HG03045 (cell line): Measurements from ENCODE around the gene ZNF324.
A peak's percentile ranks its signal among the peaks of the same experiment; 100 is the strongest.
"Not testable (repeated sequence)": the region's sequence is repeated elsewhere in the genome, so short reads cannot be mapped to it uniquely, and the experiment has no call there.

Experiments
- ATAC-seq: cut with Tn5 transposase; IDR thresholded peaks from one replicate; pipeline ENCODE4 v1.9.1; 2021; ENCODE audit warnings: mild to moderate bottlenecking, moderate library complexity; ENCODE audit not compliant: unreplicated experiment

The ZNF324 gene

DNA sequence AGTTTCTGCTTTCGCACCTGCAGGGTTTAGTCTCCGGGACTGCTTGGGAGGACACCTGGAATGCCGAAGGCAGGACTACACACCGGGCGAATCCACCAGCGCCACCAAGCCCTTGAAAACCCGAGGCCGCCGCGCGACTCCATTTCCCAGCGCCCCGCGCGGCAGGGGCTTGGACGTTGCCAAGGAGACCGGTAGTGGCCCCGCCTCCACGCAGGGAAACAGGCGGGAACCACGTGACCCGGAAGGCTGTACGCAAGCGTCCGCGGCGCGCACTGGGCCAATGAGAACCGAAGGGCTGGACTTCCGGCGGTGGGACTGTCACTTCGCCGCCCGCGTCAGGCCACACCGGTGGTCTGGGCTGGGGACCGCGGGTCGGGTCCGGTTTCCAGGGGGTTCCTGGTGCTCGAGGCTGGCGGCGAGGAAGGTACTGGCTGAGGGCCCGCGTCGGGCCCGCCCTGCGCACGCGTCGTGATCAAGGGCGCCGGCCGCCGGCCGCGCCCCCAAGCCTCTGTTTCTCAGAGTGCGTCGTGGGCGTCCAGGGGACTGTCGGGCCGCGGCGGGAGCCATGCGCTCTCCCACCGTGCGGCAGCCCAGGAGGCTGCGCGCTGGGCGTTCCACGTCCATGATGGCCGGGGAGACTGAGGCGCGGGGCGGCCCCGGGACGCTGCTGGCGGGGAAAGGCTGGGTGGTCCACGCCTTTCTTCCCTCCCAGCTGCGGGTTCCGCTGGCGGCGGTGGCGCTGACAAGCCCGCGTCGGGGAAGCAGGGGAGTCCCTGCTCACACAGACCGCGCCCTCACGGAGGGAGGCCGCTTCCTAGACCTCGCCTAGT is at the start of gene ZNF324:
TSS of gene ZNF324 (plus strand) at position 321 of the 830 bp plus-strand sequence. CDS start 2,106 bp downstream, outside the sequence.
- peak; percentile 85 for ATAC-seq

DNA sequence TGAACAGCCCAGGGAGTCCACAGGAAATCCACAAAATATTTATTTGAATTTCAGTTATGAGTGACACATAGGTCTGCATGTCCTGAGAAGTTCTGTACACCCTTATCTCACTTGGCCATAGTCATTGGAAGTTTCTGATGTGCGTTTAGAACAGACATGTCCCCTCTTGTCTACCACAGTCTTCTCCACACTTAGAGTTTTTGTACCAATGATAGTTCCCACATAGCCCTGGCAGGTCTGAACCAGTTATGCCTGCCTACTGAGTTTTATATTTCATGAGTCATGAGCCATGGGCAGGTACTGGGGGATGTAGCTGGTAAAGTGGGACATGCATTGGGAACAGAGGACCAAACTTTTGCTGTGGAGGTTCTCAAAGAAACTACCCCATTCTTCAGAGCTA is 38.3 kb upstream of the ZNF324 start:
- ATAC-seq = no peak

DNA sequence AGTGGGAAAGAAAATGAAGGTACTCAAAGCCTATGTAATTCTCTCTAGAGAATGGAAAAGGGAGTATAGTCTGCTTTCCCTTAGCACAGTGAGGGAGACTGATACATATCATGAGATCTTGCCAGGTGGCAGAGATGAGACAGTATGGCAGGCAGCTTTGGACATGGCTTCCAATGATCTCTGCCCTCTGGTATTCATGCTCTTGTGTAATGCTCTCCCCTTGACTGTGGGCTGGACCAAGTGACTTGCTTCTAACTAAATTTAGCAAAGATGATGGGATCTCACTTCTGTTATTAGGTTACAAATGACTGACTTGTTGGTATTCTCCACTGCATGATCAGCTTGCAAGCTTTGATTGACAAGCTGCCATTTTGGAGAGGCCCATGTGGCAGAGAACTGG is 37.1 kb upstream of the ZNF324 start:
- ATAC-seq = no peak

DNA sequence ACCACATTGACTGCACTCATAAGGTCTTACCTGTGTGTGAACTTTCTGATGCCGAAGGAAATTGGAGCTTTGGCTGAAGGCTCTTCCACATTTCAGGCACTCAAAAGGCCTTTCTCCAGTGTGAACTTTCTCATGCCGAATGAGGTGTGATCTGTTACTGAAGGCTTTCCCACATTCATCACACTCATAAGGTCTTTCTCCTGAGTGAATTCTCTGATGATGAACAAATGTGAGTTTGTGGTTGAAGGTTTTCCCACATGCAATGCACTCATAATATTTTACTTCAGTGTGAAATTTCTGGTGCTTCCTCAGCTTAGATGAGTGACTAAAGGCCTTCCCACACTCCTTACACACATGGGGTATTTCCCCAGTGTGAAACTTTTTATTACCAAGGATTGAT is 32.7 kb upstream of the ZNF324 start:
- ATAC-seq = no peak

DNA sequence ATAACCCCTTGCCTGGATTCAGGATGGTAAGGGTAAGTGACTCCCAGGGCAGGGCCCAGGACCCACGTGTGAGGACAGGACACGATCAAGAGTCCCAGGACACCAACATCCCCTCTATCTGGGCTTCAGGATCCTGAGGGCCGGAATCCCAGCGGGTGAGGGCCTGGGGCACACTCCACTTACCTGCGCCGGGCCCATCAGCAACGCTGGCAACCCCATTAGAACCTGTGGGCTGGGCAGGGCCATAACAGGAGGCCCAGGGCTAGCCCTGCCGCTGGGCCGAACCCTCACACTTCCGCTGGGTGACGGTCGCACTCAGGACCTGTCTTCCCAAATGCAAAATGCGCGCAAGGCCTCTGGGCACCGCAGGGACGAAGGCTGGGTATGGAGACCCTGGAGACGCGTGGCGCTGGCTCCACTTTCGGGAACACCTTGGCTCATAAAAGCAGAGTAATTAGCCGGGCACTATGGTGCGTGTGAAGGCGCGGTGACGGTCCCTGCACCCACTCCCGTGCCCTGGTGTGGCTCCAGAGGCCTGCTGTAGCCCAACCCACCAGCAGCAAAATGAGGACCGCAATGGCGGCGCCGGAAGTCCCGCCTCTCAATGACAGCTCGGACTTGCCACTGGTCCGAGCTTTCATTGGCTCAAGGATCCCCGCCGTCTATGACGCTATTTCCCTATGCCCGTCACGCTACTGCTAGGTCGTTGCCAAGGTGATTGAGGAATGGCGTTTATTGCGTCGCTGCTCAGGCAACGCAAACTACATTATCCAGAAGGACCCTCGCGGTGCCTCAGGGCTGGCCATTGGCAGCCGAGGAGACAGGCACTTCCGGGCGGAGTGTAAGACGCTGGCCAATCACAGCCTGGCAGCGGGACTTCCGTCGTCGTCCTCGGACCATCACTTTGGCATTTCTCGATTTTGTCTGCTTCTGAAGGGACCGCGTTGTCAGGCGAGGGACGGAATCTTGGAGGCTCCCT is 27.0 kb upstream of the ZNF324 start, which contains the start of gene ZNF132:
TSS of gene ZNF132 (minus strand) at position 578 of the 979 bp plus-strand sequence. CDS start at position 246, 332 bp downstream.
- peak; percentile 94 for ATAC-seq

DNA sequence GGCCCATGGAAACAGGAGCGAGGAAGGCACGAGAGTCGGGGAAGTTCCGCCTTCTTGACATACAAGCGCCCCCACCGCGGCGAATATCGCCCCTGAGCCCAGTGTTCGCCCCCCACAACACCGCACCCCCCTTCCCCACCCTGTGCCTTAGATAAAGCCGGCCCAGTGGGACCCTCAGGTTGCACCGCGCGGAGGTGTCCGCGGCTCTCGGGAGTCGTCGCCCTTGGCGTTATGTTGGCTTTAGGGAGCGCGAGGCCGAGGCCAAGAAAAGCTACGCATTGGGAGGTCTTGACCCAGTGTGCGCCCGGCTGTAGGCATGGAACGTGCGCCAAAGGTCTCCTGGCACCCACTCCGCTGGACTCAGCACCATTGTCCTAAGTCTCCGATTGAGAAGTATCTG is 26.3 kb upstream of the ZNF324 start:
- no peak for ATAC-seq

DNA sequence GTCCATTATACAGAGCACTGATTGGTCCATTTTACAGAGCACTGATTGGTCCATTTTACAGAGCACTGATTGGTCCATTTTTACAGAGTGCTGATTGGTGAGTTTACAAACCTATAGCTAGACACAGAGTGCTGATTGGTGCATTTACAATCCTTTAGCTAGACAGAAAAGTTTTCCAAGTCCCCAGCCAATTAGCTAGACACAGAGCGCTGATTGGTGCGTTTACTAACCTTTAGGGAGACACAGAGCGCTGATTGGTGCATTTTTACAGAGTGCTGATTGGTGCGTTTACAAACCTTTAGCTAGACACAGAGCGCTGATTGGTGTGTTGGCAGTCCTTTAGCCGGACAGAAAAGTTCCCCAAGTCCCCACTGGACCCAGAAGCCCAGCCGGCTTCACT is 23.9 kb upstream of the ZNF324 start:
- not testable (repeated sequence) for ATAC-seq

DNA sequence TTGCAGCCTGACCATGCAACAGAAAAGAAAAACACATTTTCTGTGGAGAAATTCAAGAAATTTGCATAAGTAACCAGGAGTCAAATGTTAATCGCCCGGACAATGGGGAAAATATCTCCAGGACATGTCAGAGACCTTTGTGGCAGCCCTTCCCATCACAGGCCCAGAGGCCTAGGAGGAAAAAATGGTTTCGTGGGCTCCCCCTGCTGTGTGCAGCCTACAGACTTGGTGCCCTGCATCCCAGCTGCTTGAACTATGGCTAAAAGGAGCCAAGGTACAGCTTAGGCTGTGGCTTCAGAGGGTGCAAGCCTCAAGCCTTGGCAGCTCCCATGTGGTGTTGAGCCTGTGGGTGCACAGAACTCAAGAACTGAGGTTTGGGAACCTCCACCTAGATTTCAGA is 18.0 kb upstream of the ZNF324 start:
- ATAC-seq = not testable (repeated sequence)

DNA sequence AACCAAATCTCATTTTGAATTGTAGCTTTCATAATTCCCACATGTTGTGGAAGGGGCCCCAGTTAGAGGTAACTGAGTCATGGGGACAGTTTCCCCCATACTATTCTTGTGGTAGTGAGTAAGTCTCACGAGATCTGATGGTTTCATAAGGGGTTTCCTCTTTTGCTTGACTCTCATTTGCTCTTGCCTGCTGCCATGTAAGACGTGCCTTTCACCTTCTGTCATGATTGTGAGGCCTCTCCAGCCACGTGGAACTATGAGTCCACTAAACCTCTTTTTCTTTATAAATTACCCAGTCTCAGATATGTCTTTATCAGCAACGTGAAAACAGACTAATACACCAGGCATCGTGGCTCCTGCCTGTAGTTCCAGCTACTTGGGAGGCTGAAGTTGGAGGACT is 16.9 kb upstream of the ZNF324 start:
- not testable (repeated sequence) for ATAC-seq

DNA sequence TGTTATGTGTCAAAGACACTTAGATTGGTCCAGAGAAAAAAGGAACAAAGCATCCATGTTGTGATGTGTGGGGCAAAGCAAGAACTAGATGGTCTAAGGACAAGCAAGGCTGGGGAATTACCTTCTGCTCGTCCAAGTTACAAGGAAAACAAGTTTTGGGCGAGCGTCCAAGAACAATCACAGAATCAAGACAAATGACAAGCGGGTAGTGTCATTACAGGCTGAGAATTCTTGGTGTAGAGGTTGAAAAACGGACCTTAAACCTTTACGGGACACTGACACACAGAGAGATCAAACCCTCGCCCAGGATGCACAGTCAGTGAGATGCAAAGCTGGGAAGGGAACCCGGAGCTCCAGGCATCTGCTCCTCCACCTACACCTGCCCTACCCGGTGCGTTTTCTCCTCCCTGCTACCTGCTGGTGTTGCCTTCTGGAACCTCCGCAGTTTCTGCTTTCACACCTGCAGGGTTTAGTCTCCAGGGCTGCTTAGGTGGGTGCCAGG is 16.0 kb upstream of the ZNF324 start:
- no peak for ATAC-seq

DNA sequence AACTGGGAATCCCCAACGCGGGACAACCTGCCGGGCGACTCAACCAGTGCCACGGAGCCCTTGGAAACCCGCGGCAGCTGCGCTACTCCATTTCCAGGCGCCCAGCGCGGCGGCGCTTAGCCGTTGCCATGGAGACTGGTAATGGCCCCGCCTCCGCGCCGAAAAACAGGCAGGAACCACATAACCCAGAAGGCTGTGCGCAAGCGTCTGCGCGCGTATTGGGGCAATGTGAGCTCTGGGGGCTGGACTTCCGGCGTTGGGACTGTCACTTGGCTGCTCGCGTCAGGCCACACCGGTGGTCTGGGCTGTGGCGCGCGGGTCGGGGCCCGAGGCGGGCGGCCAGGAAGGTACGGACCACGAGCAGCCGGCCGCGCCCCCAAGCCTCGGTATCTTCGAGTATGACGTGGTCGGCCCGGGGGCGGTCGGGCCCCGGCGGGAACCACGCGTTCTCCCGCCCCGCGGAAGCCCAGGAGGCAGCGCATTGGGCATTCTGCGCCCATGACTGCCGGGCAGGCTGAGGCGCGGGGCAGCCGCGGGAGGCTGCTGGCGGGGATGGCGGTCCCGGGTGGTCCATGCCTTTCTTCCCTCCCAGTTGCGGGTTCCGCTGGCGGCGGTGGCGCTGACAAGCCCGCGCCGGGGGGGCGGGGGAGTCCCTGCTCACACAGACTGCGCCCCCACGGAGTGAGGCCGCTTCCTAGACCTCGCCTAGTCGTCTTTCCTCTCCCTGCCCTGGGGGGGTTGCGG is 15.3 kb upstream of the ZNF324 start, which contains the start of gene ZNF324B:
TSS of gene ZNF324B (plus strand) at position 265 of the 744 bp plus-strand sequence. CDS start 2,080 bp downstream, outside the sequence.
- ATAC-seq = peak; percentile 90

DNA sequence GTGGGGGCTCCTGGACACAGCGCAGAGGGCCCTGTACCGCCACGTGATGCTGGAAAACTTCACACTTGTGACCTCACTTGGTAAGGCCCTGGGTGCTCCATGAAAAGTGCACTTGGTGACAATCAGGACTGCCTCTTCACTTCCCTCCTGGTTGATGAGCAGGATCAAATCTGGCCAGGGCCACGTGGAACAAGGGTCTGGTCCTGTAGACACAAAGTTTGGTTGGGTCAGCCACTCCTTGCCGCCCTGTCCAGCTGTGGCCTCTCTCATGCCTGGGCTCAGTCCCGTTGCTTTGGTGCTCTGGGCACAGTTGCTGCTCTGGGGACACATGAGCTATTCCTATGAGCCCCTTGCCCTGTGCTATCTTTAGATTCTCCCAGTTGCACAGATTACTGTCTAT is 13.1 kb upstream of the ZNF324 start:
- no peak for ATAC-seq

DNA sequence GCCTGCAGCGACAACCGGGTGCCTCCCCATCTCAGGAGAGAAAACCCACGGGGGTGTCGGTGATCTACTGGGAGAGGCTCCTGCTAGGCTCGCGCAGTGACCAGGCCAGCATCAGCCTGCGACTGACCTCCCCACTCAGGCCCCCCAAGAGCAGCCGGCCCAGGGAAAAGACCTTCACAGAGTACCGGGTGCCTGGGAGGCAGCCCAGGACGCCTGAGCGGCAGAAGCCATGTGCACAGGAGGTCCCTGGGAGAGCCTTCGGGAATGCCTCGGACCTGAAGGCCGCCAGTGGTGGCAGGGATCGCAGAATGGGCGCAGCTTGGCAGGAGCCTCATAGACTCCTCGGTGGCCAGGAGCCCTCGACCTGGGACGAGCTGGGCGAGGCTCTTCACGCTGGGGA is 11.6 kb upstream of the ZNF324 start:
- ATAC-seq = no peak

DNA sequence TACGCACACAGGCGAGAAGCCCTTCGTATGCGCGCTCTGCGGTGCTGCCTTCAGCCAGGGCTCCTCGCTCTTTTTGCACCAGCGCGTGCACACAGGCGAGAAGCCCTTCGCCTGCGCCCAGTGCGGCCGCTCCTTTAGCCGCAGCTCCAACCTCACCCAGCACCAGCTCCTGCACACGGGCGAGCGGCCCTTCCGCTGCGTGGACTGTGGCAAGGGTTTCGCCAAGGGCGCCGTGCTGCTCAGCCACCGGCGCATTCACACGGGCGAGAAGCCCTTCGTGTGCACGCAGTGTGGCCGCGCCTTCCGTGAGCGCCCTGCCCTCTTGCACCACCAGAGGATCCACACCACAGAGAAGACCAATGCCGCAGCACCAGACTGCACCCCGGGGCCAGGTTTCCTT is 10.8 kb upstream of the ZNF324 start:
- ATAC-seq = no peak

DNA sequence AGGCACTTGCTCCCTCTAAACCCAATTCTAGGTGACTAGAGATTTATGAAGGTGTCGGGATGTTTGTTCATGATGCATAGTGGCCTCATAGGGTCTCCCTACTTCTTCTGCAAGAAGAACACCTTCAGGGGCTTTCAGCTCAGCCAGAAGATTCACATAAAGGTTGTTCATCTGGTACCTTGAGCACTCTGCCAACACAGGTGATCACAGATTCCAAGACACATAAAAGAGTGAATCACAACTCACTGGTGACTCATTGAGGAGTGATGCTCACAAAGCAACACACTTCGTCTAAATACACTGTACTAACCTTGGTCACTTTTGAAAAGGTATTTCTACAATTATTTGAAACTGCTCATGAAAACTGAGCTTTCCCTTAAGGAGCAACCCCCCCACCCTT is 6.8 kb upstream of the ZNF324 start:
- no peak for ATAC-seq

DNA sequence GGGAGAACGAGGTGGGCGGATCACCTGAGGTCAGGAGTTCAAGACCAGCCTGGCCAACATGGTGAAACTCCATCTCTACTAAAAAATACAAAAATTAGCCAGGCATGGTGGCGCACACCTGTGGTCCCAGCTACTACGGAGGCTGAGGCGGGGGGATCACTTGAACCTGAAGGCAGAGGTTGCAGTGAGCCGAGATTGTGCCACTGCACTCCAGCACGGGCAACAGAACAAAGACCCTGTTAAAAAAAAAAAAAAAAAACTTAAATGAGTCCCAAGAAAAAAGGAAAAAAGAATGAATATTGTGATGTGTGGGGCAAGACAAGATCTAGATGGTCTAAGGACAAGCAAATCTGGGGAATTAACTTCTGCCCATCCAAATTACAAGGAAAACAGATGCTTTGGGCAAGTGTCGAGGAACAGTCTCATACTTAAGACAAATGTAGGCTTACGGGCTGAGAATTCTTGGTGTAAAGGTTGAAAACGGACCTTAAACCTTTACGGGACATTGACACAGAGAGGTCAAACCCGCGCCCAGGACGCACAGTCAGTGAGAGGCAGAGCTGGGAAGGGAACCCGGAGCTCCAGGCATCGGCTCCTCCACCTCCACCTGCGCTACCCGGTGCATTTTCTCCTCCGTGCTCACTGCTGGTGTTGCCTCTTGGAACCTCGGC is 656 bp upstream of the ZNF324 start:
- peak; percentile 32 for ATAC-seq

DNA sequence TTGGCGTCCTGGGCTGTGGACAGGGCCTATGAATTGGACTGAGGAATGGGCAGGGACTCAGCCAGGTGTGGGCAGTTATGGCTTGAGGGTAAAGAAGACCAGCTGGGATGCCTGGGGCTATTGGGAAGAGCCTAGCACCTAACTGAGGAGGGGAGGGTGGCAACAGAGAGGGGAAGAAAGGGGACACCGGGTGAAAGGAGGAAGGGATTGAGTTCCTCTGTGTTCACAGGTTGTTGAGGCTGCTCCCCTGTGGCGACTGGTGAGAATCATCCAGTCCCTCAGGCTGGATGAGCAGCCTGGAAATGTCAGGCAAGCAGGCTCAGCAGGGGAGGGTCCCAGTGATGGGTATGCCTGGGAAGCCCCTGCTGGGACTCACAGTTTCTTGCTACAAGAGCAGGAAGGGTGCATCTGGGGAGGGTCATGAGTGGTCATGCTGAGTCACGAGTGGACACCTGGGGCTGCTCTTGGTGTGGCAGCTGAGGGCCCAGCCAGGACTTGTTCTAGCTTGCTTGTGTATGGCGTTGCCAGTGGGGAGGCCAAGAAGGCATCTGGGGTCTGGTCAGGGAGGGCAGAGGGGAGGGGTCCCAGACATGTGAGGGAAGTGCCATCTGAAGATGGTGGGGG is 1.4 kb downstream of the ZNF324 start:
- no peak for ATAC-seq

DNA sequence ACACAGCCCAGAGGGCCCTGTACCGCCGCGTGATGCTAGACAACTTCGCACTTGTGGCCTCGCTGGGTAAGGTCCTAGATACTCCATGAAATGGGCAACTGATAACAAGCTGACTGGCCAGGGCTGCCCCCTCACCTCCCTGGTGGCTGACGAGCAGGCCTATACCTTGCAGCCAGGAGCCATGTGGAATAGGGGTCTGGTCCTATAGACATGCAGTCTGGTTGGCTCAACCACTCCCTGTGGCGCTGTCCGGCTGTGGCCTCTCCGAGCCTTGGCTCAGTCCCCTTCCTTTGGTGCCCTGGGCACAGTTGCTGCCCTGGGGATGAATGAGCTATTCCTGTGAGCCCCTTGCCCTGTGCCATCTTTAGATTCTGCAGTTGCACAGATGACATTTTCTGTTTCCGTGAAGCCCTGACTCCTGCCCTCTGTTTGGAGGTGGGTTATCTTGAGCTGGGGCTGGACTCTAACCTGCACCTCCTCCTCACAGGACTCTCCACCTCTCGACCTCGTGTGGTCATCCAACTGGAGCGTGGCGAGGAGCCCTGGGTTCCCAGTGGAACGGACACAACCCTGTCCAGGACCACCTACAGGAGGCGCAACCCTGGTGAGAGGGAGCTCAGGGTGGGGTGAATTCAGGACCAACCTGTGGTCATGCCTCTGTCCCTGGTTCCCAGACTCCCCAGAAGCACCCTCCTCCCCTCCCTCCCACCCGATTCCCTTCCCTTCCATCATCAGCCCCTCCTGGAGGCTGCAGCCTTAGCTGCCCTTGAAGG is 2.5 kb downstream of the ZNF324 start:
- ATAC-seq = no peak
